ENCODE data around the gene RREB1. TPM values are rescaled to one million over a fixed set of nuclear protein-coding genes. Genes with fewer than 3 reads are reported as not detected.

Gene RREB1
- total RNA-seq, 2 experiments from 2014 or later, result 10.8 to 12.2 TPM

- CTCF ChIA-PET, result interaction anchor here (1.1 kb wide), 1 partner anchor 11 kb away, joined by 6 read pairs; no protein-coding TSS in a partner anchor
- H3K36me3 Mint-ChIP-seq (ENCODE audit: low read depth), result peaks cover 30% of the 10 kb centered on the region
- no peak overlapping the region for H3K4me3 Mint-ChIP-seq
- intact Hi-C loops (cut with micrococcal nuclease), result no loop called here
- H3K9me3 Mint-ChIP-seq, result no peaks in the 10 kb centered on the region
- DNase-seq, result no peak
- no peak overlapping the region for H3K27ac Mint-ChIP-seq
- H3K4me1 Mint-ChIP-seq (ENCODE audit: low read depth), result peaks cover 15% of the 10 kb centered on the region
- no peaks in the 10 kb centered on the region for H3K27me3 Mint-ChIP-seq (ENCODE audit: low read depth)
Measured at GRCh38 chr6:7230956-7231713, 123.4 kb downstream of the RREB1 start.

- CTCF ChIA-PET, result interaction anchor here (1.0 to 1.5 kb wide), 4 partner anchors 10 to 473 kb away, joined by 3 to 6 read pairs (median 4); no protein-coding TSS in a partner anchor
- intact Hi-C loops (cut with micrococcal nuclease), result no loop called here
Measured at GRCh38 chr6:7232351-7232750, 124.6 kb downstream of the RREB1 start.

GRCh38 chr6:7234547-7234946, 126.8 kb downstream of the RREB1 start:
- H3K9me3 Mint-ChIP-seq, result no peaks in the 10 kb centered on the region
- peaks cover 25% of the 10 kb centered on the region for H3K4me1 Mint-ChIP-seq (ENCODE audit: low read depth)
- peaks cover 17% of the 10 kb centered on the region for H3K36me3 Mint-ChIP-seq (ENCODE audit: low read depth)
- no peak overlapping the region for H3K27ac Mint-ChIP-seq
- no peak overlapping the region for H3K4me3 Mint-ChIP-seq
- H3K27me3 Mint-ChIP-seq (ENCODE audit: low read depth), result no peaks in the 10 kb centered on the region
- DNase-seq, result no peak
- intact Hi-C loops (cut with micrococcal nuclease), result no loop called here
- CTCF ChIA-PET, result interaction anchor here (0.8 to 1.0 kb wide), 2 partner anchors 9 to 11 kb away, joined by 3 to 6 read pairs; no protein-coding TSS in a partner anchor

More at GRCh38 chr6:7232351-7232750, 124.6 kb downstream of the RREB1 start:
- no peak overlapping the region for H3K4me3 Mint-ChIP-seq
- H3K27me3 Mint-ChIP-seq (ENCODE audit: low read depth), result no peaks in the 10 kb centered on the region
- no peak overlapping the region for H3K27ac Mint-ChIP-seq
- H3K9me3 Mint-ChIP-seq, result no peaks in the 10 kb centered on the region
- H3K4me1 Mint-ChIP-seq (ENCODE audit: low read depth), result peaks cover 18% of the 10 kb centered on the region
- H3K36me3 Mint-ChIP-seq (ENCODE audit: low read depth), result peaks cover 26% of the 10 kb centered on the region
- no peak for DNase-seq

GRCh38 chr6:7235712-7236305, 128.0 kb downstream of the RREB1 start:
- no peaks in the 10 kb centered on the region for H3K9me3 Mint-ChIP-seq
- H3K4me1 Mint-ChIP-seq (ENCODE audit: low read depth), result peaks cover 25% of the 10 kb centered on the region
- DNase-seq, result no peak
- CTCF ChIA-PET, result no interaction called here
- peaks cover 13% of the 10 kb centered on the region for H3K36me3 Mint-ChIP-seq (ENCODE audit: low read depth)
- intact Hi-C loops (cut with micrococcal nuclease), result no loop called here
- no peaks in the 10 kb centered on the region for H3K27me3 Mint-ChIP-seq (ENCODE audit: low read depth)
- H3K4me3 Mint-ChIP-seq, result no peak overlapping the region
- no peak overlapping the region for H3K27ac Mint-ChIP-seq

- H3K9me3 Mint-ChIP-seq, result no peaks in the 10 kb centered on the region
- intact Hi-C loops (cut with micrococcal nuclease), result no loop called here
- H3K27ac Mint-ChIP-seq, result no peak overlapping the region
- CTCF ChIA-PET, result interaction anchor here (0.9 to 3.2 kb wide), 2 partner anchors 20 to 512 kb away, joined by 3 to 15 read pairs; no protein-coding TSS in a partner anchor
- no peaks in the 10 kb centered on the region for H3K27me3 Mint-ChIP-seq (ENCODE audit: low read depth)
- H3K36me3 Mint-ChIP-seq (ENCODE audit: low read depth), result peaks cover 11% of the 10 kb centered on the region
- H3K4me3 Mint-ChIP-seq, result no peak overlapping the region
- no peak for DNase-seq
- peaks cover 22% of the 10 kb centered on the region for H3K4me1 Mint-ChIP-seq (ENCODE audit: low read depth)
Measured at GRCh38 chr6:7236306-7237209, 128.8 kb downstream of the RREB1 start.

GRCh38 chr6:7237653-7238188, 130.0 kb downstream of the RREB1 start:
- H3K36me3 Mint-ChIP-seq (ENCODE audit: low read depth), result peaks cover 7% of the 10 kb centered on the region
- H3K27ac Mint-ChIP-seq, result no peak overlapping the region
- CTCF ChIA-PET, result interaction anchor here (0.9 to 3.2 kb wide), 9 partner anchors 22 to 513 kb away, joined by 3 to 15 read pairs (median 4); no protein-coding TSS in a partner anchor
- no peaks in the 10 kb centered on the region for H3K27me3 Mint-ChIP-seq (ENCODE audit: low read depth)
- no peak for DNase-seq
- no peaks in the 10 kb centered on the region for H3K9me3 Mint-ChIP-seq
- intact Hi-C loops (cut with micrococcal nuclease), result loop anchor here (1.0 to 2.0 kb wide), 2 partner anchors 131 to 513 kb away; partner anchors contain the start of gene RREB1
- peaks cover 19% of the 10 kb centered on the region for H3K4me1 Mint-ChIP-seq (ENCODE audit: low read depth)
- H3K4me3 Mint-ChIP-seq, result no peak overlapping the region

- Mint-ChIP-seq H3K9me3 (no peaks in the 10 kb centered on the region), H3K36me3 (ENCODE audit: low read depth) (peaks cover 7% of the 10 kb centered on the region), H3K4me3 (no peak overlapping the region), H3K27ac (peak overlapping the region; percentile 12), H3K27me3 (ENCODE audit: low read depth) (no peaks in the 10 kb centered on the region), H3K4me1 (ENCODE audit: low read depth) (peaks cover 26% of the 10 kb centered on the region)
- CTCF ChIA-PET, result interaction anchor here (0.6 to 3.2 kb wide), 19 partner anchors 10 to 563 kb away, joined by 3 to 15 read pairs (median 4); no protein-coding TSS in a partner anchor
- no peak for DNase-seq
- intact Hi-C loops (cut with micrococcal nuclease), result loop anchor here (1.0 to 2.0 kb wide), 2 partner anchors 132 to 514 kb away; partner anchors contain the start of gene RREB1
Measured at GRCh38 chr6:7238526-7238899, 130.8 kb downstream of the RREB1 start.

GRCh38 chr6:7238900-7239589, 131.3 kb downstream of the RREB1 start:
- peak overlapping the region; percentile 15 for H3K27ac Mint-ChIP-seq
- no peaks in the 10 kb centered on the region for H3K9me3 Mint-ChIP-seq
- peaks cover 3% of the 10 kb centered on the region for H3K36me3 Mint-ChIP-seq (ENCODE audit: low read depth)
- DNase-seq, result peak; percentile 93
- intact Hi-C loops (cut with micrococcal nuclease), result loop anchor here (1.0 to 2.0 kb wide), 3 partner anchors 132 to 562 kb away; partner anchors contain the start of gene RREB1
- CTCF ChIA-PET, result interaction anchor here (0.6 to 3.2 kb wide), 22 partner anchors 10 to 564 kb away, joined by 3 to 15 read pairs (median 4); no protein-coding TSS in a partner anchor
- peaks cover 27% of the 10 kb centered on the region for H3K4me1 Mint-ChIP-seq (ENCODE audit: low read depth)
- H3K4me3 Mint-ChIP-seq, result no peak overlapping the region
- no peaks in the 10 kb centered on the region for H3K27me3 Mint-ChIP-seq (ENCODE audit: low read depth)

GRCh38 chr6:7239590-7239948, 131.8 kb downstream of the RREB1 start:
- Mint-ChIP-seq H3K27me3 (ENCODE audit: low read depth) (no peaks in the 10 kb centered on the region), H3K4me3 (no peak overlapping the region), H3K27ac (no peak overlapping the region), H3K4me1 (ENCODE audit: low read depth) (peaks cover 27% of the 10 kb centered on the region), H3K9me3 (no peaks in the 10 kb centered on the region), H3K36me3 (ENCODE audit: low read depth) (peaks cover 3% of the 10 kb centered on the region)
- DNase-seq, result no peak
- CTCF ChIA-PET, result interaction anchor here (0.6 to 3.2 kb wide), 11 partner anchors 11 to 515 kb away, joined by 3 to 15 read pairs (median 4); no protein-coding TSS in a partner anchor
- intact Hi-C loops (cut with micrococcal nuclease), result loop anchor here (1.0 to 2.0 kb wide), 2 partner anchors 133 to 562 kb away; partner anchors contain the start of gene RREB1

GRCh38 chr6:7240351-7240750, 132.6 kb downstream of the RREB1 start:
- Mint-ChIP-seq H3K36me3 (ENCODE audit: low read depth) (peaks cover 3% of the 10 kb centered on the region), H3K27me3 (ENCODE audit: low read depth) (no peaks in the 10 kb centered on the region), H3K4me1 (ENCODE audit: low read depth) (peaks cover 27% of the 10 kb centered on the region), H3K4me3 (no peak overlapping the region), H3K9me3 (no peaks in the 10 kb centered on the region), H3K27ac (no peak overlapping the region)
- intact Hi-C loops (cut with micrococcal nuclease), result loop anchor here (5.0 kb wide), 1 partner anchor 323 kb away; no protein-coding TSS in a partner anchor
- no peak for DNase-seq
- CTCF ChIA-PET, result no interaction called here

- intact Hi-C loops (cut with micrococcal nuclease), result loop anchor here (5.0 kb wide), 1 partner anchor 324 kb away; no protein-coding TSS in a partner anchor
- H3K9me3 Mint-ChIP-seq, result no peaks in the 10 kb centered on the region
- H3K27me3 Mint-ChIP-seq (ENCODE audit: low read depth), result no peaks in the 10 kb centered on the region
- no peak overlapping the region for H3K27ac Mint-ChIP-seq
- peaks cover 24% of the 10 kb centered on the region for H3K4me1 Mint-ChIP-seq (ENCODE audit: low read depth)
- no peak for DNase-seq
- H3K36me3 Mint-ChIP-seq (ENCODE audit: low read depth), result peaks cover 2% of the 10 kb centered on the region
- CTCF ChIA-PET, result interaction anchor here (2.0 kb wide), 1 partner anchor 9 kb away, joined by 6 read pairs; no protein-coding TSS in a partner anchor
- H3K4me3 Mint-ChIP-seq, result no peak overlapping the region
Measured at GRCh38 chr6:7241160-7241559, 133.4 kb downstream of the RREB1 start.

Measured in activated naive CD4-positive, alpha-beta T cell treated with anti-CD3 and anti-CD28 coated beads for 36 hours (primary cell).